ENCODE results near the gene ACAT2. TPM values are rescaled to one million over a fixed set of nuclear protein-coding genes. Genes with fewer than 3 reads are reported as not detected.
"Not testable (repeated sequence)": the region's sequence is repeated elsewhere in the genome, so short reads cannot be mapped to it uniquely, and the experiment has no call there.

ACAT2 gene
- polyA plus RNA-seq, 3 donors, result 9.9 to 18.8 (median 16.9) TPM

DNA sequence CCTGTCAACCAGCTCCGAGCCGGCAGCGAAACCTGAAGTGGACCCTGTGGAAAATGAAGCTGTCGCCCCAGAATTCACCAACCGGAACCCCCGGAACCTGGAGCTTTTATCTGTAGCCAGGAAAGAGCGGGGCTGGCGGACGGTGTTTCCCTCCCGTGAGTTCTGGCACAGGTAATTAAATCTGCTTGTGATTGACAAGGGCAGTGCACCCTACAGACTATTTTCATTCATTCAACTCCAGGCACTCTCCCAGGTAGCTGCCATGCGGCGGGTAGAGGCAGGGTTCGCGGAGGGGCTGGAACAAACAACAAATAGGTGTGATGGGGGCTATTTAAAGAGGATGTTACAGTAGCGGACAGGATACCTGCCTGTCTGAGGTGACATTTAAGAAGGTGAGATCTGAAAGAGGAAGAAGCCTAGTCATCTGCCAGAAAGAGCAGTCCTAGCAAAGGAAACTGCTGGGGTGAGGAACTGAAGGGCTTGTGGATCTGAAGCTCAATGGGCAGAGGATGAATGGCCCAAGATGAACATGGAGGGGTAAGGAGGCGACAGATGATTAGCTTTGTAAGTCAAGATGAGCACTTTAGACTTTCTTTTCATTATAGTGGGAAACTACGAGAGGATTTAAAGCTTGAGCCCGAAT is 29.2 kb downstream of the ACAT2 start:
- no peak overlapping the region for H3K27ac ChIP-seq (ENCODE audit: low read depth, low read length)
- 15 to 20% (median 18%) methylated on average over 18 of the region's 18 CpGs for WGBS, 3 donors

- not testable (repeated sequence) for H3K27ac ChIP-seq (ENCODE audit: low read depth, low read length)
- WGBS, 3 donors, result 75 to 81% (median 79%) methylated on average over 8 of the region's 8 CpGs
Observed at GRCh38 chr6:159794976-159795375, 33.1 kb downstream of the ACAT2 start.

DNA sequence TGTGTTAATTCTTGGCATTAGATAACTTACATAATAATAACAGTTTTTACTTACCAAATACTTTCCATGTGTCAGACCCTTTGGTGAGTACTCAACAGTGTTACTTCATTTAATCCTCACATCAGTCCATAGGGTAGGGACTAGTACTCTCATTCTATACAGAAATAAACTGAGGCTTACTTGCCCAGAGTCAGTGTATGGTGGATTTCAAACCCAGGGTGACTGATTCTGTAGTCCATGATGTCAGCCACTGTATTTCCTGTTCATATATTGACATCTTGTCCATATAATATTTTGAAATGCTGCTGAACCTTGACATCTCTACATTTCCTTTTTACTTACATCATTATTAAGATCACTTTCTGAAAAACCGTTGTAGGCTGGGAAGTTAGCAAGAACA is 35.7 kb downstream of the ACAT2 start:
- WGBS, 3 donors, result 24 to 40% (median 36%) methylated on average over 1 of the region's 1 CpG

DNA sequence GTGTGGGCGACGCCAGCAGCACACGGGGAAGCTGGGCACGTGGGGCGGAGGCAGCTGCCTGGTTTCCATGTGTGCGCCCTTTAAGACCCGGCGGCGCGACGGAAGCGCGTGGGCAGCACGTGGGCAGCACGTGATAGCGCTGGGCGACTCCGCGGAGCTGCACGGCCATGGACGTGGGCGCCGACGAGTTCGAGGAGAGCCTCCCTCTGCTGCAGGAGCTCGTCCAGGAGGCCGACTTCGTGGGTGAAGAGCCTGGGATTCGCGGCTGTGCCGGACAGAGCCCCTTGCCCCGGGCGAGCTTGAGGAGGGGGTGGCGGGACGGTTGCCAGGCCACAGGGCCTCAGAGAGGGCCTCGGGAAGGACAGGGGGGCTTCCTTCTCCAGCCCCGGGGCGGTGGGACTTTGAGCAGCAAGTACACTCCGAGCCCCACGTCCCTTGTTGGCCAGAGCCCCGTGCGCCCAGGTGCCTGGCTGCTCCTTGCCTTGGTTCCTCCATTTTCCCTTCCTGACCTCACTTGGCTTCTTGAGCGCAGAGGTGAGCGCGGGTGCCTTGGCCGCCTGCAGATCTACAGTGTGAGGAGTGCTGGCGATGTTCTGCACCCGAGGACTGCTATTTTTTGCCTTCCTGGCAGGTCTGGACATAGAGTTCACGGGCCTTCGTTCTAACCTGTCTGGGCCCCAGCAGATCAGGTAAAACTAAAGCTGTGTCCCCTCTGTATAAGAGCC is 38.5 kb downstream of the ACAT2 start, which contains the start of gene PNLDC1:
PNLDC1 (plus strand) TSS at position 136 of the 725 bp plus-strand sequence; CDS start at position 168, 32 bp downstream.
- 88 to 92% (median 88%) methylated on average over 48 to 50 of the region's 50 CpGs for WGBS, 3 donors
- no peak within 1 kb of the TSS for H3K27ac ChIP-seq (ENCODE audit: low read depth, low read length)

More for the DNA sequence above, 35.7 kb downstream of the ACAT2 start:
- H3K27ac ChIP-seq (ENCODE audit: low read depth, low read length), result no peak overlapping the region

GRCh38 chr6:159801935-159802334 is 40.1 kb downstream of the ACAT2 start:
- no peak overlapping the region for H3K27ac ChIP-seq (ENCODE audit: low read depth, low read length)
- 74 to 92% (median 74%) methylated on average over 8 of the region's 8 CpGs for WGBS, 3 donors

GRCh38 chr6:159804504-159804903 is 42.7 kb downstream of the ACAT2 start:
- H3K27ac ChIP-seq (ENCODE audit: low read depth, low read length), result no peak overlapping the region
- WGBS, 3 donors, result 89 to 92% (median 90%) methylated on average over 10 of the region's 10 CpGs

DNA sequence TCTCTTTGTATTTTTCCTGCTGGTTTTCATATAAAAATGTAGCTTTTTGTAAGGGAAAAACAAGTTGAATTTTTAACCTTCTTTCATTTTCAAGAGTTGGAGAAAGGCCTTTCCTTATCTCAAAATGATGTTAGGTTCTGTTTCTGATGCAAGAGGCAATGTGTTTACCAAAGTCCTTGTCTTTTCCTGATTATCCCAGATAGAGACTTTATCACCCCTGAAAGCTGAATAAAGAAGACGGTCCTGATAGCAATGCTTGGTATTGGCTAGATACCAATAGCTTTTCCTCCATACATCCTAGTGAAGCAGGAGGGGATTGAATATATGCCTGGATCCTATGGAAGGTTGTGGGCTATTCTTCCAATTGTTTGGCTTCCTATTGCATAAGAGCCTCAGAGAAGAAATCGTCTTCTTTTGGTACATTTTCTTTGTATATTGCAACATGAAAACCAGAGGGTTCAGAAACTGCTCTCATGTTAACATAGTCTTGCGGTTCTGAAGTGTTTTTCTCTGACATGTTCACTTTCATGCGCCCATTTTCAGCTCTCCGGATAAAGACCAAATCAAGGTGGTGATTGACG is 43.7 kb downstream of the ACAT2 start:
- 68 to 90% (median 77%) methylated on average over 6 of the region's 6 CpGs for WGBS, 3 donors
- no peak overlapping the region for H3K27ac ChIP-seq (ENCODE audit: low read depth, low read length)

DNA sequence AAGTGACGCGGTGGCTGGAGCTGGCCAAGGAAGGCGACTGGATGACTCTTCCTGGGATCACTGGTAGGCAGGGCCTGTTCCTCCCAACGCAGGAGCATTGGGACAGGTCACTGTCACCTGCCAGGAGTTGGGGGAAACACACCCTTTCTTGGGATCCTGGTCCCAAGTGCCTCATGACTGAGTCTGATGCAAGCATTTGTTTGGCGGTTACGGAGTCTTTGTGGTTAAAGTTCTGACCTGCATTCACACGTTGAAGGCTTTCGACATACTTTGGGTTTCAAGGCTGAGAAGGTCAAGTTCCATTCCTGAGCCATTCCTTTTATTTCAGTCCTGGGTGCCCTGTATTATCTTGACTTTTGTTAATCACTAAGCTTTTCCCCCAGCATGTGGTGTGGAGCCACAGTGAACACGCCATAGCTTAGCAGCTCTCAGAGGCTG is 44.2 kb downstream of the ACAT2 start:
- WGBS, 3 donors, result 71 to 93% (median 85%) methylated on average over 9 of the region's 9 CpGs
- H3K27ac ChIP-seq (ENCODE audit: low read depth, low read length), result no peak overlapping the region

- 69 to 91% (median 88%) methylated on average over 5 of the region's 5 CpGs for WGBS, 3 donors
- H3K27ac ChIP-seq (ENCODE audit: low read depth, low read length), result no peak overlapping the region
Observed at GRCh38 chr6:159807150-159807858, 45.5 kb downstream of the ACAT2 start.

GRCh38 chr6:159808647-159809046 is 46.8 kb downstream of the ACAT2 start:
- 67 to 90% (median 90%) methylated on average over 6 of the region's 6 CpGs for WGBS, 3 donors
- no peak overlapping the region for H3K27ac ChIP-seq (ENCODE audit: low read depth, low read length)

GRCh38 chr6:159809149-159809548 is 47.3 kb downstream of the ACAT2 start:
- WGBS, 3 donors, result 87 to 93% (median 92%) methylated on average over 4 of the region's 4 CpGs
- no peak overlapping the region for H3K27ac ChIP-seq (ENCODE audit: low read depth, low read length)

DNA sequence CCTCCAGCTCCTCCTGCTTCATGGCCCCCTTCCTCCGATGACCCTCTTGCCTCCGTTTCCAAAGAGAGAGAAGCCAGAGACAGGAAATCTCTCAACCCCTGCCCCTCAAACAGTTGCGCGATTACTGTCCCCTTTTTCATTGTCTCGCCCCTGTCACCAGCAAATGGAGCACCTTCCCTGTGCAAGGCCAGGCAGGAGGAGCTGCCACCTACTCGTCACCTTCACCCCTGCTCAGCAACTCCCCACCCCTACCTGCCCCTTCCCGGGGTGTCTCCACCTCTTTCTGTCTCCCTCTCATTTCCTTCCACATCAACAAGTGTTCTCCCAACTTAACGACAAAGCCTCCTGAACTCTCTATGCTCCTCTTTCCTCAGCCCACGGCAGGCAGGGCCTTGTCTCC is 51.9 kb downstream of the ACAT2 start:
- no peak overlapping the region for H3K27ac ChIP-seq (ENCODE audit: low read depth, low read length)
- WGBS, 3 donors, result 81 to 92% (median 82%) methylated on average over 9 of the region's 9 CpGs

- WGBS, 3 donors, result 83 to 88% (median 87%) methylated on average over 6 of the region's 6 CpGs
- no peak overlapping the region for H3K27ac ChIP-seq (ENCODE audit: low read depth, low read length)
Observed at GRCh38 chr6:159815410-159815809, 53.6 kb downstream of the ACAT2 start.

GRCh38 chr6:159816775-159817174 is 54.9 kb downstream of the ACAT2 start:
- H3K27ac ChIP-seq (ENCODE audit: low read depth, low read length), result not testable (repeated sequence)
- 57 to 74% (median 72%) methylated on average over 3 of the region's 3 CpGs for WGBS, 3 donors

DNA sequence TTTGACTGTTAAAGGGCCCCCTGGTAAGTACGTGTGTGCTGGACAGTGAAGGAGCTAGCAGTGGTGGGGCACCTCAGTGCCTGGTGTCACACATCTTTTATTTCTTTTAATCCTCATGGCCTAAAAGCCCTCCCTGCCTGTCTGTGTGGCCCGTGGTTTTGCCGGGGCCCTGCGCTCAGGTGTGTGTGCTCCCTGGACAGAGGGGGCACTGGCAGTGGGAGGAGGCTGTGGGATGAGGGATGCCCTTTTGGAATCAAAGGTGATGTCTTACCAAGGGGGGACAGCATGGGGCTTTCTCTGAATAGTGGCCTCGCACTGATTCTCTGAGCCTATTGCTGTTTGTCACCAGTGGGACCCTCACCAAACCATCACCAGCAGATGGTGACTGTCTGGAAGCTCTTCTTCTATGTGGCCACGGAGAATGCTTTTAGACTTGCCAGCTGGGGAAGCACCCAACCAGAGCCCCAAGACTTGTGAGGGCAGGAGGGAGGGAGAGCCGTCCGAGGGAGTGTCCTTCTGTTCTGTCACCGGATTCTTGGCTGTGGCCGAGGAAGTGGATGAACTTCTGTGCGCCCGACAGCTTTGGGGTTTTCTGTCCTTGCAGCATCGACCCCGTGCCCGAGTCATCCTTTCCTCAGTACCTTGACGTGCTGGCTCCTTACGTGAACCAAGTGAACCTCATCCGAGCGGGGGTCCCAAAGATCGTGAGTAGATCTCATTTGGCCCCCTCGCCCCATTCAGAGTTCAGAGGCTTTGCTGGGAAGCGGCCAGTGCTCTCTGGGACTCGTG is 56.3 kb downstream of the ACAT2 start:
- no peak overlapping the region for H3K27ac ChIP-seq (ENCODE audit: low read depth, low read length)
- WGBS, 3 donors, result 84 to 90% (median 88%) methylated on average over 23 of the region's 23 CpGs

DNA sequence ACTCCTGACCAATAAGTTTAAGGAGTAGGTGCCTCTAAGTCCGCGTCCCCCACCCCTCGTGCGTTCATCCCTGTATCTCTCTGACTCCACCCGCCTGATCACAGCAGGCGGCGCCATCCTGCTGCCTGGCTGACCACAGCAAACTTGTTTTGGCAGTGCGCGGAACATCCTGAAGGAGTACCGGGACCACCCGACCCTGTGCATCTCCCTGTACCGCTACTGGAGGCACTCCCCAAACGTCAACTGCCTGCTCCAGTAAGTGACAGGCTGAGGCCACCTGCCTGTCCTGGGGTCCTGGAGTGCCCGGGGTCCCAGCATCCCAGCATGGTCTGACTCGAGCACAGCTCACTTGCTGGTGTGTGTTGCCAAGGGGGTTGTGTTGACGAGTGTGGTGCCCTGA is 57.3 kb downstream of the ACAT2 start:
- WGBS, 3 donors, result 86 to 91% (median 89%) methylated on average over 16 of the region's 16 CpGs
- no peak overlapping the region for H3K27ac ChIP-seq (ENCODE audit: low read depth, low read length)

DNA sequence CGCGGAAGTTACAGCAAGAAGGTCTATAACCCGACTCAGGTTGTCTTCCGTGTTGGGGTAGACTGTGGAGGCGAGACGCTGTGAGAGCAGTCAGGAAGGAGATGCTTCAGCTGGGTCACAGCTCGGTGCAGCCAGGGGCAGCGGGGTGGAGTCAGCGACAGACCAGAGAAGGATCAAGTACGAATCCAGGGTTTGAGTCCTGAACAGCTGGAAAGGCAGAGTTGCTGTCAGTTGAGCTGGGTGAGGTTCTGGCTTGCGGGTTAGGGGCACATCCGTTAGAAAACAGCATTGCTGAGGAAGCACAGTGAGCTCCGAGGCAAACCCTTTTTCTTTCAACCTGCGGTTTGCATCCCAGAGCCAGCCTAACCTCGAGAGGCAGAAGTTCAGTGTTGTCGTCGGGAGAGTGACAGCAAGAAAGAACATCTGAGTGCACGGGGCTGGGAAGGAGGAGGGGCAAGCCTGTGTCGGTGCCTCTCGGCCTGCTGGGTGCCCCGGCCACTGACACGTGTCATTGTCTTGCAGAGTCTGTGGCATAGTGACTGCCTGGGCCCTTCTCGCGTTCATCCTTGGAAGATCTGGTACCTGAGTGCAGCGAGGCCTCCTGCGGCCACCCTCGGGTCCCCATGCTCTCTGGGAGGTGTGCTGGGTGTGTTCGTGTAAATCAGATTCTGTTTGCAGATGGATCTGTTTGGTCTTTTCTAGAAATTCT is 58.2 kb downstream of the ACAT2 start:
- 52 to 69% (median 55%) methylated on average over 28 of the region's 28 CpGs for whole genome bisulfite sequencing, 3 donors

DNA sequence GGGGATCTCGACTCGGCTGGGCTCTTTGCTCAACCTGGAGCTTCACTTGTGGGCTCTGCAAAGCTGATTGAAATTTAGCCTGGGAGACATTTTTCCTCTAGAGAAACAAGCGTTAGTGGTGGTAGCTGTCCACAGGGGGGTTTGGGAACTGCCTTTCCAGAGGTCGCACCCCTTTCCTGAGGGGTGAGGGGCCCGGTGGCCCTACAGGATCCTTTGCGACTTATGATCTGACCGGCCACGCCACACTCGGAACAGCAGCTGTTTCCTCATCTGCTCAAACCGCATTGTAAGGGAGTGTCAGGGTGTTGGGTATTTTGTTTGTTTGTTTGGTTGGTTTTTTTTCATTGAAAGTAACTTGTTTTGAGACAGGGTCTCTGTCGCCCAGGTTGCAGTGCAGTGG is 59.3 kb downstream of the ACAT2 start:
- no peak overlapping the region for H3K27ac ChIP-seq (ENCODE audit: low read depth, low read length)
- WGBS, 3 donors, result 48 to 71% (median 70%) methylated on average over 11 of the region's 11 CpGs

More for the DNA sequence above, 58.2 kb downstream of the ACAT2 start:
- H3K27ac ChIP-seq (ENCODE audit: low read depth, low read length), result no peak overlapping the region

All from adipose tissue (tissue), 3 donors.